ENCODE measurements around the gene FSHR.

FSHR gene

DNA sequence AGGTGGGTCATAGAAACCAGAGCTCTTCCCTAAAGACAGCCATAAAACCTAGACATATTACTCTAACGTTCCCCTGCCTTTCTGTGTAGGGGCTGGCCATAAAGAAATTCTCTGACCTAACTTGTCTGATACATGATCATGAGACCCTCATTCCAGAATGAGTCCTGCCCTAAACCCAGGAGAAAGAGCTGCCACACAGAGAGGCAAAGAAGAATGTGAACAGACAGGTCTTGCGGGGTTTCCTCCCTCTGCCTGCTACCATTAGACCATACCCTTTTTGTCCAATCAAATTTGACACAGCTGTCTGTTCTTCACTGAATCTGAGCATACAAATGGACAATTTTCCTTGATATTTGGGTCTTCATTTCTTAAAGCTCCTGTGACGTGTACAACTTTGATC lies 200.0 kb downstream of the FSHR start:
- peaks cover 3% of the 10 kb centered on the region for H3K4me1 ChIP-seq (ENCODE audit: control insufficient read depth, insufficient read depth, low read length)
- peaks cover 10% of the 10 kb centered on the region for H3K27me3 ChIP-seq (replicated peaks; ENCODE audit: control insufficient read depth, insufficient read depth, low read length)
- no peak overlapping the region for H3K4me3 ChIP-seq (ENCODE audit: low read length)

DNA sequence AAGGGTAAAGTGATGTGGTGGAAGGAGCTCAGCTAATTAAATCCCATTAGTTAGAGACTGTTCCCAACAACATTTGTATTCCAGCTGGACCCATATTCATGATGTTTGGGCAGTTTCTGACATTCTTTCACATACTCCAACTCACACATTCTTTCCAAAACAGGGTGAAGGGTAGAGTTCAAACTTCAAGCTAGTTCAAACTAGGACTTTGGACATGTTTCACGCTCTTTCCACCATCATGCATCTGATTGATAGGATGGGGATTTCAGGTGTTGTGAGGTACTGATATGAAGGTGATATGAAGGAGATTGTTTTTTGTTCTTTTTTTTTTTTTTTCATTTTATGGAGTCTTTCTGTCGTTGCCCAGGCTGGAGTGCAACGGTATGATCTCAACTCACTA lies 201.7 kb downstream of the FSHR start:
- H3K36me3 ChIP-seq (ENCODE audit: control insufficient read depth, insufficient read depth, low read length, severe bottlenecking), result no peaks in the 10 kb centered on the region
- no peaks in the 10 kb centered on the region for H3K9me3 ChIP-seq (ENCODE audit: control insufficient read depth, low read length)
- no peak for DNase-seq (ENCODE audit: low read depth)
- H3K4me1 ChIP-seq (ENCODE audit: control insufficient read depth, insufficient read depth, low read length), result peaks cover 3% of the 10 kb centered on the region
- H3K27me3 ChIP-seq (replicated peaks; ENCODE audit: control insufficient read depth, insufficient read depth, low read length), result peaks cover 12% of the 10 kb centered on the region
- no peak overlapping the region for H3K9ac ChIP-seq (ENCODE audit: low read length)
- H3K4me3 ChIP-seq (ENCODE audit: low read length), result no peak overlapping the region

More for the DNA sequence above, 200.0 kb downstream of the FSHR start:
- no peak for DNase-seq (ENCODE audit: low read depth)
- Histone ChIP-seq H3K9ac (ENCODE audit: low read length) (no peak overlapping the region), H3K36me3 (ENCODE audit: control insufficient read depth, insufficient read depth, low read length, severe bottlenecking) (no peaks in the 10 kb centered on the region), H3K9me3 (ENCODE audit: control insufficient read depth, low read length) (no peaks in the 10 kb centered on the region)

DNA sequence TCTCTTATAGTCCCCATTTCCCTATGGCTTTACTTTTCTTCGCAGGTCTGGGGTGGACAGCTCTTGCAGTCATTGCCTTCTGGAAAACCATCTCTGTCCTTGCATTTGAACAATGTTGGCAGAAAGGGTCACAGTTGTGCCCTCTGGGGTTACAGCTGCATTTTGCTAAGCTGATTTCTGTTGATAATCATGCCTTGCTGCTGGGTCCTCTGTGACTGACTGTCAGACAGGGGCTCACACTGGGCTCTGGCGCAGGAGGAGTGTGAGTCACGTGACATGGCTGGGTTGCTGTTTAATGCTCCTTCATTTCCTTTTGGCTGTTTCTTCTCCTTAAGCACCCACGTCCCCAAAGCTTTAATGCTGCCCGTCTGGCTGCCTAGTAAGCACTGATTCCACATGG lies 202.2 kb downstream of the FSHR start:
- H3K36me3 ChIP-seq (ENCODE audit: control insufficient read depth, insufficient read depth, low read length, severe bottlenecking), result no peaks in the 10 kb centered on the region
- H3K9ac ChIP-seq (ENCODE audit: low read length), result no peak overlapping the region
- peaks cover 3% of the 10 kb centered on the region for H3K4me1 ChIP-seq (ENCODE audit: control insufficient read depth, insufficient read depth, low read length)
- H3K4me3 ChIP-seq (ENCODE audit: low read length), result no peak overlapping the region
- DNase-seq (ENCODE audit: low read depth), result no peak
- no peaks in the 10 kb centered on the region for H3K9me3 ChIP-seq (ENCODE audit: control insufficient read depth, low read length)
- H3K27me3 ChIP-seq (replicated peaks; ENCODE audit: control insufficient read depth, insufficient read depth, low read length), result peaks cover 12% of the 10 kb centered on the region

DNA sequence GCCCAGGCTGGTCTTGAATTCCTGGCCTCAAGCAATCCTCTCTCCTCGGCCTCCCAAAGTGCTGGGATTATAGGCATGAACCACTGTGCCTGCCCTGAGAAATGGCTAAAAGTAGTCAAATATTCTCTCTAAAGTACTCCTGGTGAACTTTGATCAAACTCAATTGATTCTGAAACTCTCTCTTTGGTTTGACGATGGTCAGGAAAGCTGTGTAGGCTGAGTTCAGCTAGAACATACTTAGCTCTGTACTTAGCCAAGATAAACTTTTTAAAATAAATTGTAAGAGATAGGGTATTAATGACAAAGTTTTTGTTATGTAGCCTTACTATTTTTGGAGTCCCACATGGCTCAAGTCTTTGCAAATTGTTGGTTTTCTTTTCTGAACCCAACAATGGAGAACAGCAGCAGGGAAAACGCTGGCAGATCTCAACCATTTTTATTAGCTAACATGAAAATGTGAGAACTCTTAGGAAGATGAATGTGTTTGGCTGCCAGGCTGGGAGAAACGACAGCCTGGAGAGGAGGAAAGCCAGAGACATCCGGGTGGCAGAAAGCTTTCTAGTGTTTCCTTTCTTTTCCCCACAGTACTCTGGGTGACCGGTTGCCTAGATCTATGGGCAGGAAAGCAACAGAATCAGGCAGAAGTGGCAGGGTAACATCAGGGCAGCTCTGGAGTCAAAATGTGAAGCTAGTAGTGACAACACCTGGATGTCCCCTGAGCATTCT lies 205.8 kb downstream of the FSHR start:
- H3K9ac ChIP-seq (ENCODE audit: low read length), result no peak overlapping the region
- no peak overlapping the region for H3K4me3 ChIP-seq (ENCODE audit: low read length)
- no peaks in the 10 kb centered on the region for H3K9me3 ChIP-seq (ENCODE audit: control insufficient read depth, low read length)
- peaks cover 3% of the 10 kb centered on the region for H3K4me1 ChIP-seq (ENCODE audit: control insufficient read depth, insufficient read depth, low read length)
- no peaks in the 10 kb centered on the region for H3K36me3 ChIP-seq (ENCODE audit: control insufficient read depth, insufficient read depth, low read length, severe bottlenecking)
- H3K27me3 ChIP-seq (replicated peaks; ENCODE audit: control insufficient read depth, insufficient read depth, low read length), result peaks cover 11% of the 10 kb centered on the region
- no peak for DNase-seq (ENCODE audit: low read depth)

DNA sequence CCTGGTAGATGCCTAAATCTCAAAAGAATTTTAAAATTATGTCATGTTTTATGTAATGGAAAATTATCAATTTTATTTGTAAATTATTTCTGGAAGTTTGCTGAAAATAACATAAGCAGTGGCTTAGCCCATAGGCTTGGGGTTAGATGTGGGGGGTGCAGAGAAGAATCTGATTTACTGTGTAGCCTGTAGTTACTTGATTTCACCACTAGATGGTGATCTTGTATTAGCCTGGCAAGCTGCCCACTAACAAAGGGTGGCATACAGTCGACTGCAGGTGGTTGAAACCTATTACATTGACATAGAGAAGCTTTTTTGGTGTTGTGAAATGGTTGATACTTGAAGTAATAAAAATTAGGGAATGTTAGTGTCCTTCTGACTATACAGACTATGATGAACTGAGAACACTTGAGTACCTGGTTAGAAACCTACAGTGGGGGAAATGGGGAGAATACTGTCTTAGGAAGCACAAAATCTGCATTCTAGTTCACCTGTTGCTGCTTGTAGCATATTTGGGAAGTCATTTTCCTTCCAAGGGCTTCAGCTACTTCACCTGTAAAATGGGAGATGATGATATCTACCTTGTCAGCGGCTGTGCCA lies 207.8 kb downstream of the FSHR start:
- Histone ChIP-seq H3K36me3 (ENCODE audit: control insufficient read depth, insufficient read depth, low read length, severe bottlenecking) (no peaks in the 10 kb centered on the region), H3K9me3 (ENCODE audit: control insufficient read depth, low read length) (no peaks in the 10 kb centered on the region), H3K4me3 (ENCODE audit: low read length) (no peak overlapping the region), H3K27me3 (replicated peaks; ENCODE audit: control insufficient read depth, insufficient read depth, low read length) (peaks cover 8% of the 10 kb centered on the region), H3K9ac (ENCODE audit: low read length) (no peak overlapping the region), H3K4me1 (ENCODE audit: control insufficient read depth, insufficient read depth, low read length) (no peaks in the 10 kb centered on the region)
- peak; percentile 65 for DNase-seq (ENCODE audit: low read depth)

DNA sequence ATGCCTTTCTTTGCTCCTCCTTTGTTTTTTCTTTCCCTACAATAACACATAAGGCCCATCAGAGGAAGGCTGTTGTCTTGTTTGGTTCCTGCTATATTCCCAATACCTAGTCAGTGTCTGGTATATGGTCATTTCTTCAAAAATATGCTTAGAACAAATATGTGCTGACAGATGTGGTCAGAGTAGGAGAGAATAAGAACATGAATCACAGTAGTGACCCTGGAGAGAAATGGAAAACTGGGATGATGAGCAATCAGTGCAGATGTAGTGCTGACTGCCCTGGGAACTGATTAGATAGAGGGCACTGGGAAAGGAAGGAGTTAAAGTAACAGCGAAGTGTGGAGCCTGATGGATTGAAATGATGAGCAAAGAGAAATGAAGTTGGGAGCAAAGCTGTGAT lies 209.4 kb downstream of the FSHR start:
- no peaks in the 10 kb centered on the region for H3K9me3 ChIP-seq (ENCODE audit: control insufficient read depth, low read length)
- H3K9ac ChIP-seq (ENCODE audit: low read length), result no peak overlapping the region
- peaks cover 7% of the 10 kb centered on the region for H3K27me3 ChIP-seq (replicated peaks; ENCODE audit: control insufficient read depth, insufficient read depth, low read length)
- H3K4me3 ChIP-seq (ENCODE audit: low read length), result no peak overlapping the region
- DNase-seq (ENCODE audit: low read depth), result no peak
- H3K4me1 ChIP-seq (ENCODE audit: control insufficient read depth, insufficient read depth, low read length), result peaks cover 4% of the 10 kb centered on the region
- no peaks in the 10 kb centered on the region for H3K36me3 ChIP-seq (ENCODE audit: control insufficient read depth, insufficient read depth, low read length, severe bottlenecking)

DNA sequence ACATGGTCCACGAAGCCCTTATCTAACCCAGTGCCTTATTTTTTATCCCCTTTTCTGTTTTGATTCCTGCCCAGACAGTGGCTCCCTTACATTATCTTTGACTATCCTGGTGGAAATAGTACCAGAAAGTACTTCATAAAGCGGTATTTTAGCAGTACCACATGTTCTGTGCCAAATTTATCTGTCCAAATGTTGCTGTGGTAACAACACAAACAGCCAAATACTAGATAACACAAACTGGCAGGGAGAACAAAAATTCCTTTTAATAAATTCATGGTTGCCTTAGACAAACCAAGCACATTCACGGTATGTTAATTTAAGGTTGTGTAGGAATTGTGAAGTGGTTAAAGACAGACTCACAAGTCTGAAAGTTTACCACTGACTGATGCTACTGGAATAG lies 210.9 kb downstream of the FSHR start:
- H3K27me3 ChIP-seq (replicated peaks; ENCODE audit: control insufficient read depth, insufficient read depth, low read length), result no peaks in the 10 kb centered on the region
- DNase-seq (ENCODE audit: low read depth), result no peak
- peaks cover 4% of the 10 kb centered on the region for H3K4me1 ChIP-seq (ENCODE audit: control insufficient read depth, insufficient read depth, low read length)
- H3K9me3 ChIP-seq (ENCODE audit: control insufficient read depth, low read length), result no peaks in the 10 kb centered on the region
- H3K36me3 ChIP-seq (ENCODE audit: control insufficient read depth, insufficient read depth, low read length, severe bottlenecking), result no peaks in the 10 kb centered on the region
- no peak overlapping the region for H3K9ac ChIP-seq (ENCODE audit: low read length)
- H3K4me3 ChIP-seq (ENCODE audit: low read length), result no peak overlapping the region

DNA sequence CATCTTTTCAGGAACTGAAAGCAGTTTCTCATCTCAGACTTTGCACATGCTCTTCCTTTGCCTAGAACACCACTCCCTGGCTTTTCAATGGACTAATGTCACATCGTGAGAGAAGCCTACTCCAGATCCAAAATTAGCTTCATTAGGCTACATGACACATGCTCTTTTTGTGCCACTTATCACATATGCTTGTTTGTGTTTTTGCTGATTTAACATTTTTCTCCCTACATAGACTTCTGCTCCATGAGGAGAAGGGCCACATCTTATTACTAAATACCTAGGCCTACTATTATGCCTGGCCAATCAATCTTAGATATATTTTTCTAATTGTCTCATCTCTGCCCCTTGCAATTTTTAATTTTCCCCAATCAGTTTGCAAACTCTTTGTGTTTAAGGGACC lies 212.4 kb downstream of the FSHR start:
- peaks cover 4% of the 10 kb centered on the region for H3K4me1 ChIP-seq (ENCODE audit: control insufficient read depth, insufficient read depth, low read length)

DNA sequence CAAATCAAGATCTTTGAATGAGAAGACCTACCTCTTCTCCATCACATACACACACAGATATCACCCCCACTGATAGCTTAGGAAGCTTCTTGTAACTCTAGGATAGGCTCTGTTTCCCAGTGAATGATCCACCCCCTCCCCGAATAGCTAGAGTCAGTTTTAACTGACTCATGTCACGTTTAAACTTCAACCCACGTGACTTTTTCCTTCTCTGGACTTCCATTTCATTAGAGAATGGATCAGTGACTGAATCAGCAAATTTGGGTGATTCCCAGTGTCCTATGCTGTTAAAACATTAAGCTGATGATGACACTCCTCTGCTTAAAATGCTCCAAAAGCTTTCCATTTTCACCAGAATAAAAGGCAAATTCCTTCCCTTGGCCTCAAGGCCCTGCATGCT lies 212.9 kb downstream of the FSHR start:
- Histone ChIP-seq H3K4me3 (ENCODE audit: low read length) (no peak overlapping the region), H3K9me3 (ENCODE audit: control insufficient read depth, low read length) (no peaks in the 10 kb centered on the region), H3K27me3 (replicated peaks; ENCODE audit: control insufficient read depth, insufficient read depth, low read length) (no peaks in the 10 kb centered on the region), H3K9ac (ENCODE audit: low read length) (no peak overlapping the region), H3K4me1 (ENCODE audit: control insufficient read depth, insufficient read depth, low read length) (peaks cover 4% of the 10 kb centered on the region), H3K36me3 (ENCODE audit: control insufficient read depth, insufficient read depth, low read length, severe bottlenecking) (no peaks in the 10 kb centered on the region)
- DNase-seq (ENCODE audit: low read depth), result no peak

More for the DNA sequence above, 212.4 kb downstream of the FSHR start:
- no peaks in the 10 kb centered on the region for H3K36me3 ChIP-seq (ENCODE audit: control insufficient read depth, insufficient read depth, low read length, severe bottlenecking)
- no peak overlapping the region for H3K4me3 ChIP-seq (ENCODE audit: low read length)
- DNase-seq (ENCODE audit: low read depth), result no peak
- H3K9me3 ChIP-seq (ENCODE audit: control insufficient read depth, low read length), result no peaks in the 10 kb centered on the region
- no peaks in the 10 kb centered on the region for H3K27me3 ChIP-seq (replicated peaks; ENCODE audit: control insufficient read depth, insufficient read depth, low read length)
- no peak overlapping the region for H3K9ac ChIP-seq (ENCODE audit: low read length)

DNA sequence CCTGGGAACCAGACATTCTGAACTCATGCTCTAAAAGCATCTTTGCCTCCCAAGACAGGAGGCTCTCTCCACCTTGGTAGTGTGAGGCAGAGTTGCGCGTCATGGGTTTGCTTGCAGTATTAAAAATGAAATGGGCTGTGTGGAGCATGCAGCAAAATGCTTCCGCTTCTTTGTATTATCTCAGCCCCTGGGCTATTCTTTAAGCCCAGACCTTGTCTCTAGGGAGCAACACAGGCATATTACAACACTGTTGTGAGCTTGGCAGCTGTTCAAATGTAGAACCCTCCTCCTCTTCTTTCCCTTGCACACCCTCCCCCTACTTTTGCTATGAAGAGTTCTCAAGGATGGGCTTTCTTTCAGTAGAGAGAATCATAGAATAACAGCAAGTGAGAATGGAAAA lies 213.7 kb downstream of the FSHR start:
- Histone ChIP-seq H3K27me3 (replicated peaks; ENCODE audit: control insufficient read depth, insufficient read depth, low read length) (no peaks in the 10 kb centered on the region), H3K4me3 (ENCODE audit: low read length) (no peak overlapping the region), H3K36me3 (ENCODE audit: control insufficient read depth, insufficient read depth, low read length, severe bottlenecking) (no peaks in the 10 kb centered on the region), H3K4me1 (ENCODE audit: control insufficient read depth, insufficient read depth, low read length) (peaks cover 4% of the 10 kb centered on the region), H3K9me3 (ENCODE audit: control insufficient read depth, low read length) (no peaks in the 10 kb centered on the region), H3K9ac (ENCODE audit: low read length) (no peak overlapping the region)
- peak; percentile 7 for DNase-seq (ENCODE audit: low read depth)

DNA sequence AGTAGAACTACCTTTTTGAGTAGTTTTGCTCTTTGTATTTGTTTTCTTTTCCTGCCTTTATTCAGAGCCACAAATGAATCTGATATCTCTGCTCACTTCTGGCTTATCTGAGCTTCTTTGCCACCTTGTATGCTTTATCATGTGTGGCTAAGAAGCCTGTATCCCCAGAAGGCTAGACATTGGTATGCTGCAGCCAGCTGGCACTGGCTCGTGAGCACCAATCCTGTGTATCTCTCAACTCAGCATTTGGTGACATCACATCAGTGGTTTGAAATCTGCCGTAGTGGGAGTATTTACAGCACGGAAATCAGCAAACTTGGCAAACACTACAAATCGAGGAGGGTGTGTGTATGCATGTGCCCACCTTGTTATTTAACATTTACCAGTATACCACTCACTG lies 215.1 kb downstream of the FSHR start:
- no peaks in the 10 kb centered on the region for H3K9me3 ChIP-seq (ENCODE audit: control insufficient read depth, low read length)
- no peak overlapping the region for H3K4me3 ChIP-seq (ENCODE audit: low read length)
- no peaks in the 10 kb centered on the region for H3K27me3 ChIP-seq (replicated peaks; ENCODE audit: control insufficient read depth, insufficient read depth, low read length)
- H3K36me3 ChIP-seq (ENCODE audit: control insufficient read depth, insufficient read depth, low read length, severe bottlenecking), result no peaks in the 10 kb centered on the region
- H3K4me1 ChIP-seq (ENCODE audit: control insufficient read depth, insufficient read depth, low read length), result peaks cover 4% of the 10 kb centered on the region
- H3K9ac ChIP-seq (ENCODE audit: low read length), result no peak overlapping the region
- DNase-seq (ENCODE audit: low read depth), result no peak

DNA sequence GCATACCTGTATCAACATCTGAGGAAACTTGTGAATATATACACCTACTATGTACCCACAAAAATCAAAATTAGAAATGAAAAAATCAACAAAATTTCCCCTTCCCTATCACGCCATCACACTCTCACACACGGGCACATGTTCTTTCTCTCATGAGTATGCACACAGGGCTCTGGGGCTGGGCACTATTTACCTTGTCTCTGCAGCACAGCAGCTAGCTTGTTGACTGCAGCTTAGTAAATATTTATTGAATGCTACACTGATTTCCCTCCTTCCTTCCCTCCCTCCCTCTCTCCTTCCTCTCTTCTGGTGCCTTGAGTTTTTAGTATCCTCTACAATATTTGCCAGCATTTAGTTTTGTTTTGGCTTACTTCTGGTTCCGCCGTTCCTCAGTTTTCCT lies 216.1 kb downstream of the FSHR start:
- H3K4me3 ChIP-seq (ENCODE audit: low read length), result no peak overlapping the region
- no peaks in the 10 kb centered on the region for H3K36me3 ChIP-seq (ENCODE audit: control insufficient read depth, insufficient read depth, low read length, severe bottlenecking)
- DNase-seq (ENCODE audit: low read depth), result no peak
- H3K9ac ChIP-seq (ENCODE audit: low read length), result no peak overlapping the region
- no peaks in the 10 kb centered on the region for H3K9me3 ChIP-seq (ENCODE audit: control insufficient read depth, low read length)
- no peaks in the 10 kb centered on the region for H3K27me3 ChIP-seq (replicated peaks; ENCODE audit: control insufficient read depth, insufficient read depth, low read length)
- peaks cover 4% of the 10 kb centered on the region for H3K4me1 ChIP-seq (ENCODE audit: control insufficient read depth, insufficient read depth, low read length)

All from adipocyte (in vitro differentiated cells).